Endodermal cell (in vitro differentiated cells): ENCODE data around the gene TFDP3. TPM values are rescaled to one million over a fixed set of nuclear protein-coding genes. Genes with fewer than 3 reads are reported as not detected.

ENCODE experiments used
- DNase-seq: peaks from one replicate; pipeline ENCODE4 v3.0.0-alpha.2; 2017
- H3K27ac ChIP-seq: 2 replicates; pipeline ENCODE4 v1.5.1; 2013; ENCODE audit warnings: mild to moderate bottlenecking, low read depth, low read length, moderate library complexity
- H3K27me3 ChIP-seq: 2 replicates; pipeline ENCODE4 v1.6.1; 2013; ENCODE audit warnings: mild to moderate bottlenecking, low read length, moderate library complexity; ENCODE audit not compliant: insufficient read depth, control insufficient read depth, poor library complexity, severe bottlenecking
- H3K36me3 ChIP-seq: 2 replicates; pipeline ENCODE4 v1.7.0; 2013; ENCODE audit warnings: mild to moderate bottlenecking, low read length, moderate library complexity; ENCODE audit not compliant: control insufficient read depth, insufficient read depth
- H3K4me1 ChIP-seq: one replicate; pipeline ENCODE4 v1.7.0; 2013; ENCODE audit warnings: low read length; ENCODE audit not compliant: control insufficient read depth, insufficient read depth
- H3K4me3 ChIP-seq: 2 replicates; pipeline ENCODE4 v1.5.1; 2013; ENCODE audit warnings: mild to moderate bottlenecking, low read length, moderate library complexity
- H3K9ac ChIP-seq: 2 replicates; pipeline ENCODE4 v1.6.1; 2013; ENCODE audit warnings: mild to moderate bottlenecking, low read length, moderate library complexity; ENCODE audit not compliant: poor library complexity, severe bottlenecking; ENCODE audit errors: extremely low read depth
- H3K9me3 ChIP-seq: 2 replicates; pipeline ENCODE4 v1.6.1; 2013; ENCODE audit warnings: mild to moderate bottlenecking, low read length, moderate library complexity; ENCODE audit not compliant: control insufficient read depth
- H3K27ac Mint-ChIP-seq: 2 replicates; pipeline ENCODE4 v1.8.0; 2020; ENCODE audit warnings: mixed read lengths
- H3K27me3 Mint-ChIP-seq: 2 replicates; pipeline ENCODE4 v1.8.0; 2021; ENCODE audit warnings: mild to moderate bottlenecking, mixed read lengths; ENCODE audit not compliant: insufficient read depth
- H3K36me3 Mint-ChIP-seq: 2 replicates; pipeline ENCODE4 v1.8.0; 2020; ENCODE audit warnings: low read depth, mixed read lengths
- H3K4me1 Mint-ChIP-seq: 2 replicates; pipeline ENCODE4 v1.8.0; 2020; ENCODE audit warnings: mixed read lengths
- H3K4me3 Mint-ChIP-seq: 2 replicates; pipeline ENCODE4 v1.8.0; 2020; ENCODE audit warnings: mild to moderate bottlenecking, moderate library complexity, mixed read lengths
- H3K9me3 Mint-ChIP-seq: 2 replicates; pipeline ENCODE4 v1.8.0; 2020; ENCODE audit warnings: mild to moderate bottlenecking, mixed read lengths
- CTCF ChIP-seq: fragments of 200-600 bp; sonication (generic); conservative IDR thresholded peaks from 2 replicates; pipeline ENCODE4 v1.5.0; 2021; ENCODE audit warnings: antibody characterized with exemption, mild to moderate bottlenecking
- WGBS, 2 experiments: methylation state at CpG; one replicate each; pipeline versions ENCODE4 v1.1.5 to v1.1.7; 2013; ENCODE audit warnings: missing lambda C conversion rate in 2 of 2, mixed read lengths in 1 of 2; ENCODE audit not compliant: insufficient coverage in 1 of 2, insufficient read length in 1 of 2; 5-methylcytosine and 5-hydroxymethylcytosine counted together
- total RNA-seq, 2 donors: library from RNA; stranded (reverse); fragmentation: NEBNext Ultra II Directional in 1 of 2; extraction: Animal tissue kit (Norgen Biotek cat#: 25700) in 1 of 2; gene quantifications; 2 replicates in 1 of 2; 3 replicates in 1 of 2; pipeline ENCODE4 v1.2.1, GENCODE V29; 2021

TFDP3 gene
- total RNA-seq, 2 donors from 2014 or later, result not detected

GRCh38 chrX:133250184-133251100, 32.3 kb upstream of the TFDP3 start:
- H3K27ac ChIP-seq, result no peak overlapping the region
- no peaks in the 10 kb centered on the region for H3K27me3 ChIP-seq
- 65 to 67% methylated on average over 1 to 5 of the region's 5 CpGs for WGBS, 2 experiments
- Mint-ChIP-seq H3K4me3 (no peak overlapping the region), H3K4me1 (peaks cover 42% of the 10 kb centered on the region), H3K36me3 (peaks cover 8% of the 10 kb centered on the region), H3K27ac (peak overlapping the region; percentile 26), H3K9me3 (peaks cover 27% of the 10 kb centered on the region), H3K27me3 (no peaks in the 10 kb centered on the region)
- H3K9me3 ChIP-seq, result peaks cover 25% of the 10 kb centered on the region
- no peaks in the 10 kb centered on the region for H3K36me3 ChIP-seq
- no peak overlapping the region for H3K4me3 ChIP-seq
- TF ChIP-seq CTCF, result no peak
- H3K9ac ChIP-seq, result no peak overlapping the region
- H3K4me1 ChIP-seq, result no peaks in the 10 kb centered on the region
- no peak for DNase-seq

- Histone ChIP-seq H3K36me3 (no peaks in the 10 kb centered on the region), H3K27ac (no peak overlapping the region), H3K9me3 (peaks cover 29% of the 10 kb centered on the region), H3K9ac (no peak overlapping the region), H3K4me3 (no peak overlapping the region), H3K27me3 (no peaks in the 10 kb centered on the region), H3K4me1 (no peaks in the 10 kb centered on the region)
- Mint-ChIP-seq H3K27me3 (no peaks in the 10 kb centered on the region), H3K9me3 (peaks cover 32% of the 10 kb centered on the region), H3K27ac (peak overlapping the region; percentile 62), H3K36me3 (peaks cover 8% of the 10 kb centered on the region), H3K4me1 (peaks cover 34% of the 10 kb centered on the region), H3K4me3 (no peak overlapping the region)
- peak; percentile 54 for TF ChIP-seq CTCF
- no peak for DNase-seq
- 80 to 89% methylated on average over 1 to 3 of the region's 4 CpGs for WGBS, 2 experiments
Observed at GRCh38 chrX:133249266-133250058, 31.3 kb upstream of the TFDP3 start.

GRCh38 chrX:133248177-133248576, 30.0 kb upstream of the TFDP3 start:
- H3K27ac Mint-ChIP-seq, result no peak overlapping the region
- Histone ChIP-seq H3K4me1 (no peaks in the 10 kb centered on the region), H3K27me3 (no peaks in the 10 kb centered on the region), H3K4me3 (no peak overlapping the region), H3K36me3 (no peaks in the 10 kb centered on the region), H3K9ac (no peak overlapping the region), H3K27ac (no peak overlapping the region), H3K9me3 (peaks cover 30% of the 10 kb centered on the region)
- peaks cover 8% of the 10 kb centered on the region for H3K36me3 Mint-ChIP-seq
- H3K4me1 Mint-ChIP-seq, result peaks cover 29% of the 10 kb centered on the region
- TF ChIP-seq CTCF, result no peak
- peaks cover 32% of the 10 kb centered on the region for H3K9me3 Mint-ChIP-seq
- no peak overlapping the region for H3K4me3 Mint-ChIP-seq
- no peak for DNase-seq
- peaks cover 2% of the 10 kb centered on the region for H3K27me3 Mint-ChIP-seq
- 75 to 93% methylated on average over 1 to 2 of the region's 2 CpGs for WGBS, 2 experiments
